ENCODE data around the gene PSMC2. TPM values are rescaled to one million over a fixed set of nuclear protein-coding genes. Genes with fewer than 3 reads are reported as not detected.

The PSMC2 gene
- total RNA-seq, 3 donors from 2014 or later (not counting 1 experiment from before 2014, with no cell fraction given), result 82.1 to 93.9 (median 88.1) TPM

- Histone ChIP-seq H3K4me3 (ENCODE audit: low read length) (no peak overlapping the region), H3K27me3 (ENCODE audit: control insufficient read depth, insufficient read depth, low read length) (peaks cover 4% of the 10 kb centered on the region), H3K9me3 (ENCODE audit: control insufficient read depth, insufficient read depth, low read length) (no peaks in the 10 kb centered on the region), H3K27ac (ENCODE audit: low read length) (no peak overlapping the region), H3K4me1 (ENCODE audit: control insufficient read depth, insufficient read depth, low read length) (no peaks in the 10 kb centered on the region), H3K36me3 (ENCODE audit: control insufficient read depth, insufficient read depth, low read length) (no peaks in the 10 kb centered on the region)
- peaks cover 5 to 10% of the 10 kb centered on the region in 2 donors for H3K27me3 Mint-ChIP-seq (ENCODE audit: low read depth in 2 of 2)
- intact Hi-C loops (cut with micrococcal nuclease), result no loop called here
- DNase-seq (no peak), ATAC-seq (peak in 1 of 3 donors; percentile 49)
- no peak overlapping the region for H3K27ac Mint-ChIP-seq
- no peak overlapping the region for H3K4me3 Mint-ChIP-seq
- no peaks in the 10 kb centered on the region for H3K9me3 Mint-ChIP-seq
- TF ChIP-seq CTCF (IDR thresholded peaks at IDR 0.05), result no peak
- no peaks in the 10 kb centered on the region for H3K36me3 Mint-ChIP-seq
- 91% methylated on average over 4 of the region's 4 CpGs for WGBS (ENCODE audit: insufficient coverage)
- H3K4me1 Mint-ChIP-seq, result no peaks in the 10 kb centered on the region
These were observed 34.0 kb downstream of the PSMC2 start for GRCh38 chr7:103381280-103382031.

GRCh38 chr7:103382032-103382402, 34.6 kb downstream of the PSMC2 start:
- DNase-seq (no peak), ATAC-seq (no peak)
- Histone ChIP-seq H3K27me3 (ENCODE audit: control insufficient read depth, insufficient read depth, low read length) (peaks cover 2% of the 10 kb centered on the region), H3K36me3 (ENCODE audit: control insufficient read depth, insufficient read depth, low read length) (no peaks in the 10 kb centered on the region), H3K27ac (ENCODE audit: low read length) (no peak overlapping the region), H3K4me3 (ENCODE audit: low read length) (no peak overlapping the region), H3K9me3 (ENCODE audit: control insufficient read depth, insufficient read depth, low read length) (no peaks in the 10 kb centered on the region), H3K4me1 (ENCODE audit: control insufficient read depth, insufficient read depth, low read length) (no peaks in the 10 kb centered on the region)
- Mint-ChIP-seq H3K27me3 (ENCODE audit: low read depth in 2 of 2) (peaks cover 5 to 7% of the 10 kb centered on the region in 2 donors), H3K4me3 (no peak overlapping the region), H3K4me1 (no peaks in the 10 kb centered on the region), H3K9me3 (no peaks in the 10 kb centered on the region), H3K36me3 (no peaks in the 10 kb centered on the region), H3K27ac (no peak overlapping the region)
- no peak for TF ChIP-seq CTCF (IDR thresholded peaks at IDR 0.05)
- intact Hi-C loops (cut with micrococcal nuclease), result no loop called here
- WGBS (ENCODE audit: insufficient coverage), result 85% methylated on average over 5 of the region's 5 CpGs

- Histone ChIP-seq H3K4me3 (ENCODE audit: low read length) (no peak overlapping the region), H3K4me1 (ENCODE audit: control insufficient read depth, insufficient read depth, low read length) (no peaks in the 10 kb centered on the region), H3K27me3 (ENCODE audit: control insufficient read depth, insufficient read depth, low read length) (no peaks in the 10 kb centered on the region), H3K27ac (ENCODE audit: low read length) (no peak overlapping the region), H3K9me3 (ENCODE audit: control insufficient read depth, insufficient read depth, low read length) (no peaks in the 10 kb centered on the region), H3K36me3 (ENCODE audit: control insufficient read depth, insufficient read depth, low read length) (no peaks in the 10 kb centered on the region)
- no peaks in the 10 kb centered on the region for H3K9me3 Mint-ChIP-seq
- WGBS (ENCODE audit: insufficient coverage), result 56% methylated on average over 1 of the region's 1 CpG
- H3K4me1 Mint-ChIP-seq, result no peaks in the 10 kb centered on the region
- intact Hi-C loops (cut with micrococcal nuclease), result no loop called here
- no peak overlapping the region for H3K27ac Mint-ChIP-seq
- DNase-seq (no peak), ATAC-seq (no peak)
- H3K4me3 Mint-ChIP-seq, result no peak overlapping the region
- TF ChIP-seq CTCF (IDR thresholded peaks at IDR 0.05), result no peak
- peaks cover 2 to 18% of the 10 kb centered on the region in 2 donors for H3K27me3 Mint-ChIP-seq (ENCODE audit: low read depth in 2 of 2)
- H3K36me3 Mint-ChIP-seq, result no peaks in the 10 kb centered on the region
These were observed 39.8 kb downstream of the PSMC2 start for GRCh38 chr7:103387242-103387641.

Data from natural killer cell (primary cell).